ACHN (cell line): Measurements from ENCODE around the gene MINDY4.
A peak's percentile ranks its signal among the peaks of the same experiment; 100 is the strongest.

Source experiments
- DNase-seq: peaks from one replicate; pipeline ENCODE4 v3.0.0-alpha.2; 2015
- in situ Hi-C: cut with HindIII; loops from 2 replicates; pipeline ENCODE4 v1.10.0; 2017; ENCODE audit warnings: low sequenced_read_pairs, low pct_ligation_motif_present, low pct_unique_long_range_greater_than_20kb

Gene MINDY4

DNA sequence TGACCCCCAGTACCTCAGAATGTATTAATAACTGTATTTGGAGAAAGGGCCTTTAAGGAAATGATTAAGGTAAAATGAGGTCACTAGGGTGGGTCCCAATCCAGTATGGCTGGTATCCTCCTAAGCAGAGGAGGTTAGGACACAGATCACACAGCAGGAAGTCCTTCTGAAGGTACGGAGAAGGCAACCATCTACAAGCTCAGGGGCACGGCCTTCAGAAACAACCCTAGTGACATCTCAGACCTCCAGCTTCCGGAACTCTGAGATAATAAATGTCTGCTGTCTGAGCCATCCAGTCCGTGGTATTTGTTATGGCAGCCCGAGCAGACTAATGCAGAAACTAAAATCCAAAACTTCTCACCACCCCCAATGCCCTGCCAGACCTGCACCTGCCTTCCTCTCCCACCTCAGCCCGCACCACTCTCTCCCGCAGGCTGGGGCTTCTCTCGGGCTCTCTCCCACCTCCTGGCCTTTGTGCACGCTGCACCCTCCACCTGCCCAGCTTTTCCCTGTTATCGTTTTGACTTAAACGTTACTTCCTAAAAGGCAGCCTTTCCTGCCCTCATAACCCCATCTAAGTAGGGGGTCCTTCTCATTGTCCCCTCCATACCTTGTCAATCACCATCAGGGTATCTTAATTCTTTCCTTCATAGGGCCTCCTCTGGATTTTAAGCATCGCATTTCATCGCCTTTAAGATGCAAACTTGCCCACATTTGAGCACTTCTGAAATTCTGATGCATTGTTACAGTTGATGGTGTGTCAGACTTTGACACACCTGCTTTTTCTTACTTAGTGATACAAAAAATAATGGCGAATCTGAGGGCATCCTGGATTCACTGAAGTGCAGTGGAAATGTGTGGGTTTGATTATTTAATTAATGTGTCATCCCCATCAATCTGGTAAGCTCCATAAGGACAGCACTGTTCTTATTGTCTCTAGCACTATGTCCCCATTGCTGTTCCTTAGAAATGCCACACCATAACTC lies 108.2 kb downstream of the MINDY4 start:
- no peak for DNase-seq
- in situ Hi-C loops: no loop called here

DNA sequence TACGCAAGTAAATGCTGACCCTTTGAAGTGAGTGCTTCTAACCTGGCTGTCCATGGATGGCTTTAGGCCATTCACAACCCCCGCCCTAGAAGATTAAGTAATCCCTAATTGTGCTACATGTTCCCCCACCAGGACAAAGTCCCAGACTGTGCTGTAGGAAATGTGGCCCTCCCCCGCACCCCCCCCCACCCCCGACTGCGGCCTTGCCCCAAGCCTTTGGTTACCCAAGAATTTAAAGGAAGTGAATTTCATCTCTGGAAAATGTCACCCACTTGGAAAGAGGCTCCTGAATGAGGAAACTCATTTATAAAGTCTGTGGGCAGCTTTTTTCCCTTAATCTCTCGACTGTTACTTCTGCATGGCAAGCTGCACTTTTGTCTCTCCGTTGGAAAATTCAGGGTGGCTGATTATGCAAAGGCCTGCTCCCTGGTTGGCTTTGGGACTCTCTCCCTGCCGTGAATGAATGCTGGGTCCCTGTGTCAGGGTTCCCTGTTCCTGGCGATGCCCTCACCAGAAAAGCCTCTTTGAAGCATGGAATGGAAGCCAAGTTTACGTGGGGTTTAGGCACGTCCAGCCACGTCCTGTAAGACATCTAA lies 109.0 kb downstream of the MINDY4 start:
- in situ Hi-C loops: no loop called here

DNA sequence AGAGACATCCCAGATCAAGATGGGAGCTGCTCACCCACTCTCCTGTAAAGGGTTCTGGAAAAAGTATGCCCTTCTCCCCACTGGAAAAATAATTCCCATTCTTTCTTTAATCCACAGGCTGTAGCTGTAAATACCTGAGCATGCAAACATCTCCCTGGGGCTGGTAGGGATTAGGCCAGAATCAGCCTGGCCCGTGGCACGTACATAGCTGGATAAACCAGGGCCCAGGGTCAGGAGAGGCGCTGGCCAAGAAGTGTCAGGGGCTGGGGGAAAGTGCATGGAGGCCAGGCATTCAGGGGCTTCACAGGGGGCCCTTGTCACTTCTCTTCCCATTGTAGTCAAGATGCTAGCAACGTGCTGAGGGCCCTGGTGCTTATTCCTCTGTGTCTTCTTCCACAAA lies 109.7 kb downstream of the MINDY4 start:
- in situ Hi-C loops: no loop called here
- no peak for DNase-seq

More for the DNA sequence above, 109.0 kb downstream of the MINDY4 start:
- DNase-seq: no peak

DNA sequence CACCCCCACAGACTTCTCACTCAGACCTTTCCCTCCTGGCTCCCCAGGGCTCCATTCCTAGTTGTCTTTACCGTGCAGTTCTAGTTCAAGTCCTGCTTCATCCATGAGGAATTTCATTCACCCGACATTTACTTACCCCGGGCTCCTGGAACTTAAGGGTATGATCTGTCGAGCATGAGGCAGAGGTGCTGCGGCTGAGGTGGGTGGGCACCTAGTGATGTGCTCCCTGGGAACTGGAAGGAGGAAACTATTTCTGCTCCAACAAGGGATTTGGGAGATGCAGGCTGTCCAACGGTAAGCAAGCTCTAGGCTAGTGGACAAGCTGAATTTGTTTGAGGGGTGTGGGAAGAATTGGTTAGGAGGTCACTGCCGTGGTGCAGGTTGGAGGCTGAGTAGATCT lies 110.2 kb downstream of the MINDY4 start:
- in situ Hi-C loops: no loop called here
- DNase-seq: no peak

DNA sequence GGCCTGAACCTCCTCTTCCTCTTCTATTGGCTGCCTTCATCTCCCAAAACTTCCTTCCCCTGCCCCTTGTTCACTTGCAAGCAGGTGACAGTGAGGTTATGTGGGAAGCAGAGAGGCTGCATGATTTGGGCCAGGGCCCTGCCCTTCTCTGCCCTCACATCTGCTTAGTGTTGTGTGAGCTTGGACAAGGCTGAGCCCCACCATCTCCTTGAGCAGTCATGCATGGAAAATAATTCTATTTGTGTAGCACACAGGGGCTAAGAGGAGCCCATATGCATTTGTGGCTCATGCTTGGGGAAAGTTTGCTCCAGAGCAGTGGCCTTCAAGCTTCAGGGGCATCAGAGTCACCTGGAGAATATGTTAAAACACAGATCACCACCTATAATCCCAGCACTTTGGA lies 113.7 kb downstream of the MINDY4 start:
- in situ Hi-C loops: no loop called here
- DNase-seq: no peak

DNA sequence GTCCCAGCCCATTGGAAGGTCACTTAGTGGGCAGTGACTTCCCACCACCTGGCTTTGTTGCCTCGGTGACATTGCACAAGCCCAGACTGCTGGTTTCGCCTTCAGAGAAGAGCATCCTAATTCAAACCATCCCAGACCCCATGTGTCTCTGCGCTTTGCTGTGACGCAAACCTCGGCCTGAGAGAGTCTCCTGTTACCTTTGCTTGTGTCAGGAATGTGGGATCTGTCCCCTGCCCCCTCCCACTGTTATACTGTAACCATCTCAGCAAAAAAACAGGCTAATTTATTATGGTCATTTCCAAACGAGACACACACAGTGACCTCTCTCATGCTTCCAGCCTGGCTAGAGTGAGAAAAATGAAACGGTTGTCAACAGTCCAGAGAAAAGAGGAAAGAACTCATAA lies 115.4 kb downstream of the MINDY4 start:
- no peak for DNase-seq
- in situ Hi-C loops: no loop called here

DNA sequence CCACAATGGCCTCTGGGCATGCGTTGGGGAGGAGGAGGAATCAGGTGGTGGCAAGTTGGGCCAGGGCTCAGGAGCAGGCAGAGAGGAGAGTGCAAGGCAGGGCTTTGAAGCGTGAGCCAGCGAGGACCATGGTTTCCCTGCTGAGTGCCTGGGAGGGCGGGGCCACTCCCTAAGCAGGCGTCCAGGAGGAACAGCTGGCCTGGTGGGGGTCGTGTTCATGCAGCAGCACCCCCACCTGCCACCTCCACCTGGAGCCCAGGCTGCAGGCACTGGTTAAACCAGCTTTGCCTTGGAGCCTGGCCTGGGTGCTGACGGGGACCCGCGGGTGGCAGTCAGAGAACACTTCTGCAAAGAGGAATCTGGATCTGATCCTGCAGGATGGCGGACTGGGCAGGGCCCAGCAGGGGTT lies 116.3 kb downstream of the MINDY4 start:
- in situ Hi-C loops: no loop called here

DNA sequence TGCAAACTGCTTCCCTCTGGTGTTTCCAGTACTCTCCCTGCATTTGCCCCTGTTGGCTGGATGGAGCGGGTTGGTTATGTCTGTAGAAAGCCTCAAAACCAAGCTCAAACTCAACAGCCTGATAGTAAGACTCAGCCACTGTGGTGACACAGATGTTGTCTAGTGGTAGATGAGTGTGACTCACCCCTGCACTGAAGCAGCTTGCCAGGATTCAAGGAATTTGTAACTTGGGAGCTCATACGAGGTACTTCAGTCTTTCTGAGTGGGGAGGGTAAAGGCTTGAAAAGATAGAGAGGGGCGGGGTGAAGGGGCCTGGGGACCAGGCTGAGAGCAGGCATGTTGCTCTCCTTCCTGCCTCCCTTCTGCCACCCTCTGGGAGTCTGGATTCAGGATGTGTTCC lies 117.5 kb downstream of the MINDY4 start:
- in situ Hi-C loops: no loop called here
- DNase-seq: peak; percentile 90

More for the DNA sequence above, 116.3 kb downstream of the MINDY4 start:
- DNase-seq: no peak

DNA sequence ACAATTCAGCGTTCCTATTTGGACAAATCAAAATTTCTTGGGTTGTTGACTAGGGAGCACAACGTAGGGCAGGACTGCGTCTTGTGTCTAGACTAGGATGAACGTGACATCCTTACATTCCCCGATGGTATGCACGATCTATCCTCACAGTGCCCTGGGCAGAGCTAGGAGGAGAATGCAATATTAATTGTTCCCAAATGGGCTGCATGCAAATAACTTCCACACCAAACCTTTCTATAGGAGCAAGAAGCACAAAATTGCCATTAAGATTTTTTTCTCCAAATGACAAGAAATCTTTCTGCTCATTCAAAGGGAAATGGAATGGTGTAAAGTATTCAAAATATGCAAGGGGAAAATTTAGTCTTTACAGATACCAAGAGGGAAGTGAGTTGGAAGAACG lies 119.0 kb downstream of the MINDY4 start:
- no peak for DNase-seq
- in situ Hi-C loops: no loop called here

DNA sequence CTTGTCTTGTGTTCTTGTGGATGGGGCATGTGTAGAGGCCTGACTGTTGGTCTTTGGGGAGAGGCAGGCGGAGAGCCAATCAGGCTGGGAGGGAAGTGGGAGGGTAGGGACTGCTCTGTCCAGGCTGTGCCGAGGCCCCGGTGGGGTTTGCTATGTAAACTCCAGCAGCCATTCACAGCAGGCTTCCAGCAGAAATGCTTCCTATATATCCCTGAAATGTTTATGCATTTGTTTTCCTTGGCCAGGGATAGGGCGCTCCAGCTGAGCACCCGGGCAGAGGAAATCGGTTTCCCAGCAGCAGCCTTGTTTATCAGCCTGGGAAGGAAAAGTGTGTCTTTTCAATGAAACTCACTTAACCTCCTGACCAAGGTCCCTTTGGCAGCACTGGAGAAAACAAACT lies 122.1 kb downstream of the MINDY4 start:
- in situ Hi-C loops: no loop called here
- no peak for DNase-seq

DNA sequence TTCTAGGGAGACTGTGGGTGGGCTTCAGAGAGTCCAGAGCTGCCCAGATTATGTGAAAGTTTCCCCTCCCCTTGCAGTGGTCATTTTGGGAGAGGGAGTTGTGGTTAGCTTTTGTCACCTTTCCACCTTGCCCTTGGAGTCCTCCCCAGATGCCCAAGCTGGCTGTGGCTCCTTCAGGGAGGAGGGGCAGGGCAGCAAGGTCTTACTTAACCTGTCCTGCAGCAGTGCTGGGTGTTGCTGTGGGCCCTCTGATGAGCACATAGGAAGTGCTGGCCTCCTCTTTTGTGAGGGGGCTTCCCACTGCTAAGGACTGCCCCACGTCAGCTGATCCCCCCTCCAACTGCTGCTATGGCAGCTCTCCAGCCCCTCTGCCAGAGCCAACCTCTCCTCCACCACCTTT lies 122.8 kb downstream of the MINDY4 start:
- no peak for DNase-seq
- in situ Hi-C loops: no loop called here

DNA sequence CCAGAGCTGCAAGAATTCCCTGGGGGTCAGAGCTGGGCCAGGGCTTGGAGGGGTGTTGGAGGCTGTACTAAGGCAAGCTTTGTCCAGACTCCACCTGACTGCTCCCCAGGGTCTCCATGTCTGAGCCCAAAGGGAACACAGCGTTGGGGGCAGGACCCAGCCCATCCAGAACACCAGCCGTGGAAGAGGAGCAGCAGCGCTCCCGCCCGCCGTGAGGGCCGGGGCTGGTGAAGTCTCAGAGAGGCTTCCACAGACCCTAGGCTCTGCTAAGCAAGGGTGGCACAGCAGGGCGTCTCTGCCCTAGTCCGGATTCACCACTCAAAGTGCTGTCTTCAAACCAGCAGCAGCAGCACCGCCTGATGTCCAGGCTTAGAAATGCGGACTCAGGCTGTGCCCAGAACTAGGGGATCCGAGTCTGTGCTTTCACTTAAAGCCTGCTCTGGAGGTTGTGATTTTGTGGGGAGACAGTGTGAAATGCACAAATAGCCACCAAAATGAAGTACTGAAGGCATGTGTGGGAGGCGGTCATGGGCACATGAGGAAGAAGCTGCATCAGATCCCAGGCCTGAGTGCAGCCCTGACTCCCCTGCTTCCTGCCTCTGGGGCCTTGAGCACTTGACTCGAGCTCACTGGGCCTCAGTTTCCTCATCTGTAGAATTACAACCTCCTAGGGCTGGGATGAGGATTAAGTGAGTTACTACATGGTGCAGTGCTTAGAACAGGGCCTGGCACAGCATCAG lies 123.8 kb downstream of the MINDY4 start:
- DNase-seq: no peak
- in situ Hi-C loops: no loop called here

DNA sequence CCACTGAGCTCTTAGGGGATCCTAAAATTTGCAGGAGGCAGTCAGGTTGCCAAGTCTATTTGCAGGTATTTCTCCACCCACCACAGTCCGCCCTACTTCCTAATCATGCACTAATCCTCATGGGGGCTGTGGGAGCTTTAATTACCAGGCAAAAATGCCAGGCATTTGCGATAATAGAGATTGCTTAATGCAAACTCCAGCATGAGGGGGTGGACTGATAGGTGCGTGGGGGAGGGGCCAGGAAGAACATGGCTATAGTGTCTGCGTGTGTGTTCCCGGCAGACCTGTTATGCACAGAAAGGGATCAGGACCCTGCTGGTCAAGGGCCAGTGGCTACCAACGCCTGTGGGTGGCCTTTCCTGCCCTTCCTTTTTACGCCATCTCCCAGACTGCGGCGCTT lies 124.8 kb downstream of the MINDY4 start:
- no peak for DNase-seq
- in situ Hi-C loops: no loop called here

DNA sequence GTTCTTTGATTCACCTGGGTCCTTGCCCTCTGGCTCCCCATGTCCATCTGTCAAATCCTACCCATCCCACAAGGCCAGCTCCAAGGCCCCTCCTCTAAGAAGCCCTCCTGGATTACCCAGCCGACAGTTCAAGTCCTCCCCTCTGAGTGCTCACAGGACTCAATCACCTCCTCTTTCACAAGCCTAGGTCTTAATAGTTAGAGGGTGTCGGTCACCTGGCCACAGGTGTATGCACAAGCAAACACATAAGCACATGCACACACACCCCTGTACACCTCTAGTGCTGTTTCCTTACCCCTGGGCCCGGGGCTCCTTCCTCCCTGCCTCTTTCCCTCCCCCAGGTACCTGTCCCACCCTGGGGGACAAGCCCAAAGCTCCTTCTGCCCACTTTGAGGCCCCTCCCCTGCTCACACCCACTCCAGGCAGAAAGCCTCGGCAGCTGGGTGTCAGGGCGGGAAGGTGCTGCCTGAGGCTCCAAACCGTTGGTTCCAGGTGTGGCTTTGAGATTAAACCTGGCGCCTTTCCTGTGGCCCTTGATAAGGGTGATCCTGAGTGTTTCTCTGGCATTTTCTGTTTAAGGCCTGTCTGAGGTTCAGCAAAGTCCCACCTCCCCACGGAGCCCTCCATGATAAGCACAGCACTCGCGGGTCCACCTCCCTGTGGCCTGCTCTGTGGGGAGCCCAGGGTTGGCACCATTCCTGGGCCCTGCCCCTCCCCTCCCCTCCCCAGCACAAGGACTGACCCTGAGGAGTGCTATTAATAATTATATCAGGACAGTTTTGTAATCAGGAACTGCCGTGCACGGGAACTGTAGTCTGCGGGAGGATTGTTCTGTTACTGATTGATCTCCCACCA lies 125.8 kb downstream of the MINDY4 start:
- in situ Hi-C loops: no loop called here
- peak; percentile 31 for DNase-seq

DNA sequence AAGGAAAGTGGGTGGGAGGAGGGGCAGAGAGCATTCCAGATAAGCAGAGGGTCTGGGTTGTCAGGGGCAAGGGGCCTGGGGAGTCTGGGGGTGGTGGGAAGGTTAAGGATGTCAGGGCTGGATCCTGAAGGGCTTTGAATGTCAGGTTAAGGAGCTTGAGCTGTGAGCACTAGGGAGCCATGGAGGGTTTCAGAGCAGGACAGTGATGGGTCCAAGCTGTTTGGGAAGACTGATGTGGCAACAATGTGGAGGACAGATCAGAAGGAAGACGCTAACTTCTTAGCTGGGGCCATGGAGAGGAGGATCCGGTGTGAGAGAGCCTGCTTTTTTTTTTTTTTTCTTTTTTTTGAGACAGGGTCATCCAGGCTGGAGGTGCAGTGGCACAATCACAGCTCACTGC lies 126.6 kb downstream of the MINDY4 start:
- in situ Hi-C loops: no loop called here
- no peak for DNase-seq

DNA sequence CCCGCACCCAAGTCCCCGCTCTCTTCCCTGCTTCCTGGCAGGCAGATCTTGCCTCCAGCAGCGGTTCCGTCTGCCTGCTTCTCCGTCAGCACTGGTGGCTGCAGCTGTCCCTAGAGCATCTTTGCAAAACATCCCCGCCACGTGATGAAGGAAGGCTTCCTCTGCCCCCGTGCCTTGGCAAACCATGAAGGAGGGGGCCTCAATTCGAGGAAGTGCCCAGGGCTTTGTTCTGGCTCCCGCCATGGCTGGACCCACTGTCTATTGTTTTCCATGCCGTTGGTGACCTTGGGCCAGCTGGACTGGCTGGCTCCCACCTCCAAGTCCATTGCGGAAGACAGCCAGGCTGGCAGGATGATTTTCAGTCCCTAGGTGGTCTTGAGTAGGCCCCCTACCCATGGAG lies 127.2 kb downstream of the MINDY4 start:
- DNase-seq: no peak
- in situ Hi-C loops: no loop called here

DNA sequence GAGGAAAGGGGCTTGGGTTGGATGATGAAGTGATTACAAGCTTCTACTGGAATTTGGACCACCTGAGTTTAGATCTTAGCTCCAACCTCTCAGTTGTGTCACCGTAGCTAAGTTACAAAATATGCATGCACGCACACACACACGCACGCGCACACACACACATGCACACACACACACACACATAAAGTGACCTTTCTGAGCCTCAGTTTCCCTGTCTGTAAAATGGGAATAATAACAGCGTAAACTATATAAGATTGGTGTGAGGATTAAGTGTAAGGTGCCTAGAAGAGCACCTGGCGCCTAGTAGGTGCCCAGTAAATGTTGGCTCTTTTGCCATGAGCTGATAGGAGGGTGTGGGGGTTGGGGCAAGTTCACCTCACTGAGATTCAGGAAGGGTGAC lies 127.8 kb downstream of the MINDY4 start:
- DNase-seq: no peak
- in situ Hi-C loops: no loop called here

DNA sequence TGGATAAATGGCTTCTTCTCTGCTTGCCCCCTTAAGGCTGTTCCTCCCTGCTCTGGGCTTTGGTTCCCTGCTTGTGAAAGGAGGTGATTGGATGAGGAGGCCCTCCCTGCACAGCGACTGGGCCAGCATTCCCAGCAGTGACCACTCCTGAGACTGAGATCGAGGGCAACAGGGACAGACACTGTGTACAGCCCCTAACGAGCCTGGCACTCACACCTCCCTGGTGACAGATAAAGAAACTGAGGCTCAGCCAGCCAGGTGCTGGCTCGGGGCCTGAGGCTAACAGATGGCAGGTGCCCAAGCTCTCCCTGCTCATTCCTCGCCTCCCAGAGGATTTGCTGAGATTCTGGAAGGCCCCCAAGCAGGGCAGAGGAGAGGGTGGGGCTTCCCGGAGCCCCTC lies 128.4 kb downstream of the MINDY4 start:
- no peak for DNase-seq
- in situ Hi-C loops: no loop called here

DNA sequence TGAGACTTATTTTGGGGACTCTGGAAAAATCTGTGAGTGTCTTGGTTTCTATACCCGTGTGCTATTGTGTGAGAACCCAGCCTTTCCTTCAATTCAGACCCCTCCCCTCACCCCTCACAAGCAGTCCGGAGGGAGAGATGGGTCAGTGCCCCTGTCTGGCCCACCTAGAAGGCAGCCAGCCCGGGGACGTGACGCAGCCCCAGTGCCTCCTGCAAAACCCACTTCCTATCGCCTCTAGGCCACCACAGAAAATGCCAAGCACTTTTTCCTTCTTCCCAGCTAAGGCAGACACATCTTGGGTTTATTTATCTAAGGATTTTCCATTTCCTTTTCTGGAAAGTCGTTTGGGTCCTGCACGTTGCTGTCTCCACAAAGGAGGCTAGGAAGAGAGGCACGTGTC lies 128.8 kb downstream of the MINDY4 start:
- no peak for DNase-seq
- in situ Hi-C loops: no loop called here
